ENCODE data around the gene MTR.

The MTR gene

DNA sequence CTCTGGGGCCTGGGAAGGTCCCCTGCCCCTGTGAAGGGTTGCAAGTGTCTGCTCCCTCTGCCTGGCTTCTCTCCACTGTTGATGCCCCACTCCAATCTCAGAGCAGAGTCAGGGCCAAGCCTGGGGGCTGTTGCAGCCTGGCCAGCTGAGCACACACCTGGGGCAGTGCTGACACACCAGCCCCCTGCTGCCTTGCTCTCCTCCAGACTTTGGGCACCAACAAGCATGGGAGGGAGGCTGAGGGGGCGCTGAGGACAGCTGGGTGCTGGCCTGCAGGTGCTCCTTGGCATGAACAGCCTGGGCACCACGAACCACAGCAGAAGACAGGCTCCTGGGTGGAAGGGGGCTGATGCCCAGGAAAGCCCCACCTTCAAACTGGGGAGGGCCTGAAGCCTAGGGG lies 9.6 kb upstream of the MTR start:
- DNase-seq: no peak

DNA sequence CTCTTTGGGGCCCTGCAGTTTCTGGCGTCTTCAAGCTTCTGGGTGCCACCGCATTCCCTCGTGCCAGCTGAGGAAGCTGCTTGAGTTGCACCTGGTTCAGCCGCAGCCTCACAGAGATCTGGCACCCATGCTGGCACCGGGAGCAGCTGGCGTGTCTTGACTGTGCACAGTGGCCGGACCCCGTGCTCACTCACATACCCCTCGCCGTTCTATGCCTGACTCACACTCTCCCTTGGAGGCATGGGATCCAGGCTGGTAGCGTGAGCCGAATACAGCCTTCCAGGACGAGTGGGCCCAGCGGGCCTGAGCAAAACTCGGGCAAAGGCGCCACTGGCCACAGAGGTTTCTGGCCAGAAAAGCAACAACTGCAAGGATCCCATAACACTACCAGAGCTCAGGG lies 8.6 kb upstream of the MTR start:
- DNase-seq: no peak

DNA sequence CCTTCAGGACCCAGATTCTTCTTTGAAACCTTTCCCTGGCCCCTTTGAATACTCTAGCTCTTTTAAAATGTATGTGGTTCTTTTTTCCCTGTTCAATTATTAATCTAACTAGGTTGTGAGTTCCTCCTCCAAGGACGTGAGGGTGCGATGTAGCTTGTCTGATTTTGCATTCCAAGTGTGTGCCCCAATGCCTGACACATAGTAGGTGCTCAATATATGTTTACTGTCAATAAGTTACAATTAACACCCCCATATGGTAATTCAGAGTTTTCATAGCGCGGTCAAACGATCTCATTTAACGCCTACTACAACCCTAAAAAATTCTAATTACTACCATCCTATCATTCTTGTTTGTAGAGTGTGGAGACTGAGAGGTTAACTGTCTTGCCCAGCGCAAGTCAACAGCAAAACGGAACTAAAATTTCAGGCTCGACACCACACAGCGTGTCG lies 482 bp upstream of the MTR start:
- DNase-seq: no peak

DNA sequence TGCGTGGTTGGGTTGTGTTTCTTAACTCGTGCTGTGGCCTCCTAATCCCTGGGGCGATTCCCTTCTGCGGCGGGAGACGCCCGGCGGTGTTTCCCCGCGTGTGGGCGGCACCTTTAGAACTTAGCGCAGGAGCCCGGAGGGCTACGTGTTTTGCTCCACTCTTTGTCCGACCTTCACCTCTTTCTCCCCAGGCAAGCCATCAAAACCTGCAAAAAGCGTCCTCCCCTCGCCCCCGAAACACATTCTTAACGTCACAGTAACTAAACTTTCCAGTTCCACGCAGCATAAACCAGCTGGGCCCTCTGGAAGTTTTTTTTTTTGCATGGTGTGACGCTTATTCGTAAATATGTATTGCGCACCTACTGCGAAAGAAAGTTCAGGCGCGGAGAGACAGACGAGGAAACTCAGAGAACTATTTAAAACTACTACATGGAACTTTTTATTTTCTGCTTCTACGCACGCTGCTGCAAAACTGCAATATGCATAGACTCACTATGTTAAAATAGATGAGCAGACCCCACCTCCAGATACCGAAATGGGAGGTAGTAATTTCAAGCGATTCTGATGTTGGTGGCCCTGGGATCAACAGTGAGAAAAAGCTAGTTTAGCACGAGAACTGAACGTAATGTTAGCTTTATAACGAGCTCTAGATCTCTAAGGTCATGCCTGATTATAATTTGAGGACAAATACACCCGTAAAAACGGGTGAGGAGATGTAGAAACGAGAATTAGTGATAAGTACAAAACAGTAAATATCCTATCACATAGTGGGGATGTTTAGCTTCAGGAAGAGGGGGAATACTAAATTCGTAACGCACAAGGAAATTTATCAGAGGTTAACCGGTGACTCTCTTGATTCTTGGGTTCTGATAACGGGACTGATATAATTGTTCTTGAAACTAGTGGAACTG lies 920 bp downstream of the MTR start:
- no peak for DNase-seq

DNA sequence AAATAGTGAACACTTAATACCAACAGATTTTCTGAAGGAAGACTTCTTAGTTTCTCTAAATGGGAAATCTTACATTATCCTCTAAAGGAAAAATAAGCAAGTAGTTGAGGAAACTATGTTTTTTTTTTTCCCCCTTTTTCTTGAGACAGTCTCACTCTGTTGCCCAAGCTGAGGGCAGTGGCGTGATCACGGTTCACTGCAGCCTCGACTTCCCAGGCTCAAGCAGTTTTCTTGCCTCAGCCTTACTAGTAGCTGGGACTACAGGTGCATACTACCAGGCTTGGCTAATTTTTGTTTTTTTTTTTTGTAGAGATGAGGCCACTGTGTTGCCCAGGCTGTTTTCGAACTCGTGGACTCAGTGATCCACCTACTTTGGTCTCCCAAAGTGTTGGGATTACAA lies 3.9 kb downstream of the MTR start:
- no peak for DNase-seq

DNA sequence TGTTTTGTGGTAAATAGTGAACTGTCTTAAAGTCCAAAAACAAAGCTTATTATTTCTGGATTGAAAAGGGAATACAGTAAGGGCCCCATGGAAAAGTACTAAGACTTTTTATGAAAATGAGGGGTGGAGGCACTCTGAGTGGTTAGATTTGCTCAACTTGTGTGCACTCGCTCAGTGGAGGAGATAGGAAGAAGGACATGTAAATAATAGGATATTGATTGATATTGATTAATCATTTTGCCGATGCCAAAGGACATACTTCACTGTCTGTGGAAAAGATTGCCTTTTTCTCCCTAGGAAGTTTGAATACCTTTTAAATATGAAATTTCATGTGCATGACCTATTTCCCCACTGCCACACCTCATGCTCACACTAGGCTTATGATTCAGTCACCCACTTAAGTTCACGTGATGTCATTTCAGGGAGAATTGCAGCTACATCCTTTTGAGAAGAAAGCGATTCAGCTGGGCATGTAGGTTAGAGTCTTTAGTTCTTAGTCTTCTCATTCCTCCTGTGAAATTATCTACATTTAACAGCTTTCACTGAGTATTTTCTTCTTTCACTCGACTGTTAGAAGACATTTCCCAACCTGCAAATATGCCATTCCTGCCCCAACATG lies 5.0 kb downstream of the MTR start:
- no peak for DNase-seq

DNA sequence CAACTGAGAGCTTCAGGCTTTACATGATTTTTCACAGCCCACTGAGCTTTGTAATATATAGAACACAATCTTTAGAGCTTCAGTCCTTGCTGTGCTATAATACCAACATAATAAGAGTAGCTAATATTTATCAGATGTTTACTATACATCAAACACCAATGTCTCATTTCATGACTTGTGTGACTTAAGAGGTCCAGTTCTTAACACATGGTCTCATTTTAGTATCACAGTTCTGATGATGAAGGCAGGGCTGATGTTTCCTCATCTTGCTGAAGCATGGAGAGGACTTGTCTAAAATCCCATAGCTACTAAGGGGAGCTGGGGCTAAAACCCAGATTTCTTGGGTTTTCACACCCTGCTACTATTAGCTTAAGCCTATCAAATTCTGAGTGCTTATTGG lies 5.5 kb downstream of the MTR start:
- no peak for DNase-seq

DNA sequence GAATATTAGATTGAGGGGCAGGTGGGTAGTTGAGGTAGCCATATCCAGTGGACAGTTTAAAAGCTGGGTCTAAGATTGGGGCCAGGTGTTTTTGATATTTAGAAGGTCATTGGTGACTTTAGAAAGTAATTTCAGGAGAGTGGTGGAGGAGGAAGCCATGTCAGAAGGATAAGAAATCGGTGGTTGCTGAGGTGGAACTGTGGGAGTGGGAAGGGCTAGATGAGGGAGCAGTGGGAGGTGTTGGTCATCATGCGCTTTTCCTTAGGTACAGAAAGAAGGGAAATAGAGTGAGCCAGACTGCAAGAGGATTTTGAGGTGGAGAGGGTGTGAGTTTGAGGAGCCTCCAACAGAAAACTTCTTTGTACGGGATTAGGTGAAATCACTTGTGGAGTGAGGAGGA lies 7.2 kb downstream of the MTR start:
- no peak for DNase-seq

DNA sequence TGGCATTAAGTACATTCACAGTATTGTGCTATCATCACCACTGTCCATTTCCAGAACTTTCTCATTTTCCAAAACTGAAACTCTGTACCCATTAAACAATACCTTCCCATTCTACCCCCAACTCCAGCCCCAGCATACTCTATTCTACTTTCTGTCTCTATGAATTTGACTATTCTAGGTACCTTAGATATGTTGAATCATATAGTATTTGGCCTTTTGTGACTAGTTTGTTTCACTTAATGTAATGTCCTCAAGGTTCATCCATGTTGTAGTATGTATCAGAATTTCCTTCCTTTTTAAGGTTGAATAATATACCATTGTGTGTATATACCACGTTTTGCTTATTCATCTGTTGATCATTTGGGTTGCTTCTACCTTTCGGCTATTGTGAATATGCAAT lies 11.5 kb downstream of the MTR start:
- no peak for DNase-seq

DNA sequence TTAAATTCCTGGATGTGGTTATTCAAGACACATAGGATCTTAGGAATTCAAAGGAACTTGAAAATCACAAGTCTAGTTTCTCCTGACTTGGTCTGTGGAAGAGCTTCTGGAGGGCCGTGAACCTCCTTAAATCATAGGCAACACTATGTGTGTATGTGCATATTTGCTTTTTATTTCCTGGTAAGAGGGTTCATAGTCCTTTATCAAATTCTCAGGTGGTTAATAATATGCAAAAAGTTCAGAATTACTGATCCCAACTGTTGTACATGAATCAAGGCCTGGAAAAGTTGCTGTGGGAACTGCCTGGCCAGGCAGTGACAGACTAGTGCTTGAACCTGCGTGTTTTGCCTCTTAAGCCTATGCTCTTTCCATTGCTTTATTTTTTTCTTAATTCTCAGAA lies 12.9 kb downstream of the MTR start:
- DNase-seq: no peak

DNA sequence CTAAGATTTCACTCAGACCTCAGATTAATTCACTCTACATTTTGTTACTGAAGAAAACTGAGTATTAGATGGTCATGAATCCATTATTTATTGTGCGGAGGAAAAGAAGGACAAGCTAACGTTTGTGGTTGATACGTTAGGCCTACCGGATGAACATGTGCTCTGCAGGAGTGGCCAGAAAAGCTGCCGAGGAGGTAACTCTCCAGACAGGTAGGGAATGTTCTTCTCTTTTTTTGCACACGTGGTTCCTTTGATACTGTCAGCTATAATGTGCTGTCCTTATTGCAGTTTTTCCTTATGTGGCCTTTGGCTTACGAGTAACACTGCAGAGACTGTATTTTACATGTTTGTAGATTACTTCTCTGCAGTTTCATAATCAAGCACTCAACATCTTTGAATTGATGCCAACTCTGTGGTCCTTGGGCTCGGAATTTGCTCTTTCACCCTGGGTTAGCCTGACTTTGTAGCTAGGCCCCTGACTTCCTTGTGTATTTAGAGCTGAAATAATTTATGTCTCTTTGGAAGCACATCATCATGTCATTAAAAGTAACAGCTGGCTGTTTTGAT lies 13.6 kb downstream of the MTR start:
- no peak for DNase-seq

DNA sequence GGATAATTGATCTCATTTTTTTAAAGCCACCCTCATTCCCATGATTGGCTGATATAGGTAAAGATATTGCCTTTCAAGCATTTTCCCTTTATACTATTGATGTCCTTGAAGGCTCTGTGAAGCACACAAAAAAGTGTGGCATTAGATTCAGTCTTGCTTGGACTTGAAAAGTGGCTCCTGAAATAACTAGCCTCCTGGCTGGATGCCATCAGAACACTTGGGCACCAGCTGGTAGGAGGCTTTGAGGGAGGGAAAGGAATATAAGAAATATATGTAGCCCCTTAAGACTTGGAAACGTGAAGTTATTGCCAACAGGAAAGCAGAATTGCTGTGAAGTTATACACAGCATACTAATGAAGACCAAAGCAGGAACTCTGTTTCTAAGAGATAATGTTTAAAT lies 14.1 kb downstream of the MTR start:
- DNase-seq: no peak

DNA sequence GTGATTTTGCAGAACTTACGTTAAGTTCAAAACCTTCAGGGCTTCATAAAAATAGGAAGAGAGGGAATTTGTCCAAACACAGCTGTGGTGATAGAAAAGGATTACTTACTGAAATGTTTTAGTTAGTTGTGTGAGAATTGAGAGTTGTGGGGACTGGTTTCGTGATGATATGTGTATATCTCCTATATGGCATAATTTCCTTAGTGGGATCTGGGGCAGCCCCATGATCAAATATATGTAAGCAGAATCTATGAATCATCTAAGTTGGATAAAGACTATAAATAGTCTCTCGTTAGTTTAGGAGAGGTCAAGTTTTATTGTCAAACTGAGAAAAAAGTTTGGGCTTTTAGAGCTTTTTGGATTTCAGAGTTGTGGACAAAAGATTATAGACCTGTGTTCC lies 14.9 kb downstream of the MTR start:
- DNase-seq: no peak

DNA sequence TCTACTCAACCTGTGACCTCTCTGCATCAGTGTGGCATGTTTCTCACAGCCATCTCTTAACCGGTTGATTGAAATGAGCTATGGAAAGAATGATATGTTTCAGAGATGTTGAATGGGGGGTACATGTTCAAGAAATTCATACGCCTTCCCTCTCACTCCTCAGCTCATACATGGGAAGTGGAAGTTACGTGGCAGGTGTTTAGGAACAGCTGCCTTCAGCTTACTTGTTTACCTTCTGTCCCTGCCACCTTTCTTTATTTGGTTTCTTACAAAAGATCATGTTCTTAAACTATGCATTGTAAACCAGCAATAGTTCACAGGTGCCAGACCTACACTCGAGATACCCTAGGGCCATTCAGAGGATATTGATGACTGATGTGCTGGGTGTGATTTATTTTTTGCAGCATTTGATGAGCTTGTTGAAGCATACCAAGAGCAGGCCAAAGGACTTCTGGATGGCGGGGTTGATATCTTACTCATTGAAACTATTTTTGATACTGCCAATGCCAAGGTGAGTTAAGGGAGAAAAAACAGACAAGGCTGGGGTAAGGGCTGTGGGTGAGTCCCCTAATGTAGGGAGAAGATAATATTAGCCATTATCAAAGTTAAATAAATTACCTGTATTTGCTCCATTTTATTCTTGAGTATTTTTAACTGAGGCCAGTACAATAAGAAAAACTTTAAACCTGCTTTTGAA lies 17.4 kb downstream of the MTR start:
- DNase-seq: no peak

DNA sequence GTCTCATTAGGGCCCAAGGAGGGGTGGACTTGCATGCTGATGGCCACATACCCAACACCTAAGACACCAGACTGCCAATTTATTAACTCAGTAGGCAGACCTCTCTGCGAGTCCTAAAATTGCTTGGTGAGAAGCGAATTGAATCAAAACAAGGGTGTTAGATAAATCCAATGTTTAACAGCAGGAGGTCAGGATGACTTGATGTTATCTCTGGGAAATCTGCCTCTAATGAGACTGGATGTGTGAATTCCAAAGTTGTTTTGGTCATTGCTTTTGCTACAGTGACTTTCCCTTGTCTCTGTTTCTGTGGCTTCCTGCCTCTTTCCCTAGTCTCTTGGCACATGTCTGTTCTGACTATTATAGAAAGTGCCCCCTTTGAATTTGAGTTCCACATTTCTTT lies 20.8 kb downstream of the MTR start:
- DNase-seq: no peak

DNA sequence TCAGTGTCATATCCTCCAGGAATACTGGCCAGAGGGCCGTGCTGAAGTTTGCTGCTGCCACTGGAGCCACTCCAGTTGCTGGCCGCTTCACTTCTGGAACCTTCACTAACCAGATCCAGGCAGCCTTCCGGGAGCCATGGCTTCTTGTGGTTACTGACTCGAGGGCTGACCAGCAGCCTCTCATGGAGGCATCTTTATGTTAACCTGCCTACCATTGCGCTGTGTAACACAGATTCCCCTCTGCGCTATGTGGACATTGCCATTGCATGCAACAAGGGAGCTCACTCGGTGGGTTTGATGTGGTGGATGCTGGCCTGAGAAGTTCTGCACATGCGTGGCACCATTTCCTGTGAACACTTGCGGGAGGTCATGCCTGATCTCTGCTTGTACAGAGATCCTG lies 24.8 kb downstream of the MTR start:
- no peak for DNase-seq

DNA sequence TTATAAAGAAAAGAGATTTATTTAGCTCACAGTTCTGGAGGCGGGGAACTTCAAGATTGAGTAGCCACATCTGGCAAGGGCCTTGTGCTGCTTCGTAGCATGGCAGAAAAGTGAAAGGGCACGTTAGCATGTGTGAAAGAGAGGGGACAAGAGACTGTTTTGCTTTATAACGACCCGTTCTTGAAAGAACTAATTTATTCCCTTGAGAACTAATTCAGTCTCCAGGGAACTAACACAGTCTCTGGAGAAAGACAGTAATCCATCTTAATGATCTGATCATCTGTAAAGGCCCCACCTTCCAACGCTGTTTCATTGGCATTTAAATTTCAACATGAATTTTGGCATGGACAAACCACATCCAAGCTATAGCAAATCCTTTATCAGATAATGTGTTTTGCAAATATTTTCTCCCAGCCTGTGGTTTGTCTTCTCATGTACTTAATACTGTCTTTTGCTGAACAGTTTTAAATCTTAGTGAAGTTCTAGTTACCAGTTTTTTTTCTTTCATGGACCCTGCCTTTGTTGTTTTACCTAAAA lies 26.1 kb downstream of the MTR start:
- DNase-seq: no peak

DNA sequence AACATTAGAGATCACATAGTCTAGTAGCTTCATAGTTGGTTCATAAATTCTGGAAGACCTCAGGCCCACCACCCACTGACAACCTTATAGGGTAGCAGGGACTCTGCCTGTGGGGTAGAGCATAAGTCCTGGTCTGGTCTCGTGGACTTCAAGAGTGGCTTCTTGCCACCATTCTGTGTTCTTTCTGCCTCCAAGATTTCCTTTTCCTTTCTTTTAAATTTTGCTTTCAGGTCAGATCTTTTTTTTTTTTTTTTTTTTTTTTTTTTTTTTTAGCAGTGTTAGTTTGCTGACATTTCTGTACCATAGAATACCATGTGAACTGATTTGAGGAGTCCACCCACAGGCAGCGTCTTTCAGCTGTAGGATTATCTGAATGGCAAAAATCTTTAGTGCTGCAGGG lies 28.5 kb downstream of the MTR start:
- DNase-seq: no peak

DNA sequence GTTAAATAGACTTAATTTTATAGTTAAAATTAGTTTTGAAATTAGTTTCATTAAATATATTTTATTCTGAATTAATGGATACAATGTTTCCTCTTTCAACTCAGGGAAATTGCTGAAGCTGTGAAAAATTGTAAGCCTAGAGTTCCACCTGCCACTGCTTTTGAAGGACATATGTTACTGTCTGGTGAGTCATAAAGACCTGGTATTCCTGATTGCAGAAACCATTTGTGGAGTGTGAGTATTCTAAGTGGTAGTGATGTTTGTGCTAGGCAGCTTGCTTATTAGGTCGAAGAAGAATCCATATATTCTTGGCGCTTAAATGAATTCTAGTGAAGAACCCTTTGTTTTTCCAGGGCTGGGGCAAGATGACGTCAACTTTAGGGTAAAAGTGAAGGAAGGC lies 34.0 kb downstream of the MTR start:
- no peak for DNase-seq

DNA sequence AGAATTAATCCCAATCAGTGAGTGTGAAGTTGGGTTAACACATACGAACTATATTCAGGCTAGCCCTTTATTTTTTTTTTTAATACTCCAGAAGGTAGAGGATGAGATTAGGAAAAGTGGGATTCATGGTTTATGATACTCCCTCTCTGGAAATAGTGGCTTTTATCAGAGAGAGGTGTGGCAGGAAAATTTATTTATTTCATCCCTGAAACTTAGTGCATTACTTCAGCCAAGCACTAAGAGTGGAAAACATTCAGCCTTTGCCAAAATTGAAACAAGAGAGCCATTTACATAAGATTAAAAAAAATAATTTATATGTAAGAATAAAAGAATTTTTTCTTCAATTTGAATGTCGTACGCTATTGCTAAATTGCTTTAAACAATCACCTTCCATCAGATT lies 35.0 kb downstream of the MTR start:
- DNase-seq: no peak

DNA sequence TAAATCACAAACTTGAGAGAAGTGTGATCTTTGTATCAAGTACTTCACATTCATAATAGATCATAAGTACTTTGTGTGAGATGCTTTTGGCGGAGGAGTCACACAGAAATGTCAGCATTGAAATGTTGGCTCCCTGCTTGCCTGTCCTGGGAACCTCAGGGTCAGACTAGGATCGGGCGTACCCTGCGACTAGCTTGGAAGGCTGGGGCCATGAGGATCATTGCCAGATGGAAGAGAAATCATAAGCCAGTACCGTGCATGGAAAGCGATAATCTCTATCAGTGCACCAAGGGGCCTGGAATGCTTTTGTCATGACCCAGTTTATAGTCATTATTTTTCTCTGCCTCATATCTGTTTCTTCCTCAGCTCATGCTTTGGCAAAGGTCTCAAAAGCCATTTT lies 35.5 kb downstream of the MTR start:
- DNase-seq: no peak

DNA sequence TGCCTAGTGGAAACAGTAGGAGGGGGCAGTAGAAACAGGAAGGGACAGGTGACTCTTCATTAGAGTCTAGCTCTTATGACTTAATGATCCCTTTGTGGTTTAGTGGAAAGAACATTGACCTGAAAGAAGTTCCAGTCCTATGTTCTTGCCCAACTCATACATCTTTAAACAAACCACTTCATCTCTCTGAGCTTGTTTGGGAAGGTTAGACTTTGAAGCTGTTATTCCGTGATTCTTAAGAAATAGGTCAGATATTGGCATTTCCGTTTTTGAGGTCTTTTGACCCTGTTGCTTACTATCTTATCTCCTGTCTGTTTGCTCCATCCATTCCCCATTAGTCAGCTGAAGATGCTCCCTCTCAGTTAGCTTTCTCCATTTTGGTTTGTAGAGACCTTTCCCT lies 38.5 kb downstream of the MTR start:
- no peak for DNase-seq

DNA sequence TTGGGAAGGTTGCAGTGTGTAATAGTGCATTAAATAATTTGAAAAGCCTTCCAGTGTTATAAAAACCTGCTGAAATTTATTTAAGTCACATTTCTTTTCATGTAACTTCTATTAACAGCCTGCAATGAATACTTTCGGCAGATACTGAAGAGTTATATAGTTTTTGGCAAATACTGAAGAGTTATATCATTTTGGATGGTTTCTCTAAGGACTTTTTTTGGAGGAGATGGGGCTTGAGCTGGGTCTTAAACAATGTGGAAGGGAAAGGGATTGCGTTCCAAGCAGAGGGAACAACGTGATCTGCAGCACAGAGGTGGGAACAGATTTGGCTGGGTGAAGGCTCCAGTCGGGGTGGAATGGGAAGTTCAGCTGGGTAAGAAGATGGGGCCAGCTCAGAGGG lies 39.8 kb downstream of the MTR start:
- no peak for DNase-seq

DNA sequence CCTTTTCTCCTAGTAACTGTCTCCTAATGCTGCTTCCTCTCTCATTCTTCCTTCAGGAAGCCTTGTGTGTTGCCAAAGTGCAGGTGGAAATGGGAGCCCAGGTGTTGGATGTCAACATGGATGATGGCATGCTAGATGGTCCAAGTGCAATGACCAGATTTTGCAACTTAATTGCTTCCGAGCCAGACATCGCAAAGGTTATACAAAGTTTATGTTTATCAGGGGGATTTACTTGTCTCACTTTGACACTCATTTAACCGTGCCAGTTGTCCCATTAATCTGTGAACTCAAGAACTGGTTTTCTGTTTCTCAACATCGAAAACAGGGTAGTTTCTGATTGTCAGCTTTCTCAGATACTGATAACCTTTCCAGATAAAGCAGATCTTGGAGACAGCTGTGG lies 40.4 kb downstream of the MTR start:
- no peak for DNase-seq
